Prostate gland (tissue), 2 donors: Measurements from ENCODE around the gene ACTR2. TPM values are rescaled to one million over a fixed set of nuclear protein-coding genes. Genes with fewer than 3 reads are reported as not detected.
"Not testable (repeated sequence)": the region's sequence is repeated elsewhere in the genome, so short reads cannot be mapped to it uniquely, and the experiment has no call there.

Experiments used
- DNase-seq: peaks from one replicate; pipeline ENCODE4 v3.0.0-alpha.2; 2019; ENCODE audit warnings: low spot score
- H3K27ac ChIP-seq, 2 donors: fragments of 200-600 bp; sonication (generic); 2 replicates each; pipeline ENCODE4 v1.5.1; 2017 to 2019
- H3K27me3 ChIP-seq: fragments of 200-600 bp; sonication (generic); replicated peaks from 2 replicates; pipeline ENCODE4 v1.5.1; 2019; ENCODE audit not compliant: insufficient read depth
- H3K36me3 ChIP-seq, 2 donors: fragments of 200-600 bp; sonication (generic); 1 replicate in 1 of 2; 2 replicates in 1 of 2; pipeline versions ENCODE4 v1.5.1 to v1.8.1; 2017 to 2019
- H3K4me1 ChIP-seq: fragments of 200-600 bp; sonication (generic); replicated peaks from 2 replicates; pipeline ENCODE4 v1.5.1; 2019
- H3K4me3 ChIP-seq, 2 donors: fragments of 200-600 bp; sonication (generic); 2 replicates each; pipeline ENCODE4 v1.5.1; 2017 to 2019
- H3K9me3 ChIP-seq: fragments of 200-600 bp; sonication (generic); 2 replicates; pipeline ENCODE4 v1.5.1; 2017
- CTCF ChIP-seq, 4 experiments: fragments of 200-600 bp in 2 of 4; fragments of 450-650 bp in 2 of 4; sonication (generic) in 2 of 4; IDR thresholded peaks; 1 replicate in 3 of 4; 2 replicates in 1 of 4; pipeline ENCODE4 v1.5.1; 2016 to 2019; ENCODE audit warnings: antibody characterized with exemption in 4 of 4, mild to moderate bottlenecking in 2 of 4, moderate library complexity in 2 of 4
- POLR2A ChIP-seq: fragments of 450-650 bp; IDR thresholded peaks from one replicate; pipeline ENCODE4 v1.6.1; 2016; ENCODE audit warnings: antibody characterized with exemption, mild to moderate bottlenecking
- POLR2AphosphoS5 ChIP-seq: sonication (generic); formaldehyde crosslinking; IDR thresholded peaks from one replicate; pipeline ENCODE4 v1.6.1; 2017; ENCODE audit warnings: antibody characterized with exemption
- WGBS: methylation state at CpG from one replicate; pipeline ENCODE4 v1.1.5; 2018; 5-methylcytosine and 5-hydroxymethylcytosine counted together
- intact Hi-C: fragments of 100-400 bp; cut with DNase I; formaldehyde crosslinking; loops from one replicate; pipeline ENCODE4 v1.14.2; 2022
- total RNA-seq, 2 donors: library from RNA; depleted of rRNA; stranded (reverse); fragments of >200 nt; gene quantifications; one replicate each; pipeline ENCODE4 v1.1.0, GENCODE V29; 2016

Gene ACTR2
- total RNA-seq, 2 donors from 2014 or later: 54.8 to 69.2 TPM

GRCh38 chr2:65252640-65253039 lies 25.0 kb downstream of the ACTR2 start:
- H3K4me3 ChIP-seq: no peak overlapping the region
- H3K27ac ChIP-seq: no peak overlapping the region
- no peak for DNase-seq
- H3K9me3 ChIP-seq: no peaks in the 10 kb centered on the region
- intact Hi-C loops: no loop called here
- H3K4me1 ChIP-seq: no peaks in the 10 kb centered on the region
- TF ChIP-seq POLR2A: no peak
- no peaks in the 10 kb centered on the region for H3K36me3 ChIP-seq
- H3K27me3 ChIP-seq: no peaks in the 10 kb centered on the region

- H3K27ac ChIP-seq: no peak overlapping the region
- no peaks in the 10 kb centered on the region for H3K27me3 ChIP-seq
- intact Hi-C loops: no loop called here
- H3K4me1 ChIP-seq: no peaks in the 10 kb centered on the region
- no peak for TF ChIP-seq CTCF (IDR thresholded peaks at IDR 0.05)
- no peak for TF ChIP-seq POLR2AphosphoS5
- TF ChIP-seq POLR2A: no peak
- H3K9me3 ChIP-seq: no peaks in the 10 kb centered on the region
- no peaks in the 10 kb centered on the region for H3K36me3 ChIP-seq
- 93% methylated on average over 6 of the region's 6 CpGs for WGBS
- no peak overlapping the region for H3K4me3 ChIP-seq
- no peak for DNase-seq
Observed at GRCh38 chr2:65255356-65255755, 27.7 kb downstream of the ACTR2 start.

- DNase-seq: no peak
Observed at GRCh38 chr2:65256054-65256453, 28.4 kb downstream of the ACTR2 start.

GRCh38 chr2:65257866-65258265 lies 30.2 kb downstream of the ACTR2 start:
- H3K36me3 ChIP-seq, intact Hi-C loops, H3K4me3 ChIP-seq: not testable (repeated sequence)

More at GRCh38 chr2:65256054-65256453, 28.4 kb downstream of the ACTR2 start:
- Histone ChIP-seq H3K4me3 (no peak overlapping the region), H3K27me3 (no peaks in the 10 kb centered on the region), H3K4me1 (no peaks in the 10 kb centered on the region), H3K27ac (no peak overlapping the region), H3K9me3 (no peaks in the 10 kb centered on the region), H3K36me3 (no peaks in the 10 kb centered on the region)
- TF ChIP-seq CTCF (IDR thresholded peaks at IDR 0.05) (no peak), POLR2AphosphoS5 (no peak), POLR2A (no peak)
- 96% methylated on average over 1 of the region's 1 CpG for WGBS
- intact Hi-C loops: no loop called here

GRCh38 chr2:65261676-65262075 lies 34.0 kb downstream of the ACTR2 start:
- no peak overlapping the region for H3K27ac ChIP-seq
- no peaks in the 10 kb centered on the region for H3K27me3 ChIP-seq
- no peaks in the 10 kb centered on the region for H3K9me3 ChIP-seq
- H3K4me3 ChIP-seq: no peak overlapping the region
- TF ChIP-seq CTCF (IDR thresholded peaks at IDR 0.05) (no peak), POLR2AphosphoS5 (no peak), POLR2A (no peak)
- intact Hi-C loops: no loop called here
- 85% methylated on average over 3 of the region's 3 CpGs for WGBS
- H3K4me1 ChIP-seq: no peaks in the 10 kb centered on the region
- DNase-seq: no peak
- no peaks in the 10 kb centered on the region for H3K36me3 ChIP-seq

More at GRCh38 chr2:65257866-65258265, 30.2 kb downstream of the ACTR2 start:
- not testable (repeated sequence) for H3K9me3 ChIP-seq, H3K27ac ChIP-seq, DNase-seq, H3K4me1 ChIP-seq, H3K27me3 ChIP-seq

- Histone ChIP-seq H3K27me3 (no peaks in the 10 kb centered on the region), H3K4me1 (no peaks in the 10 kb centered on the region), H3K4me3 (no peak overlapping the region), H3K36me3 (no peaks in the 10 kb centered on the region), H3K9me3 (no peaks in the 10 kb centered on the region), H3K27ac (no peak overlapping the region)
- no peak for DNase-seq
- TF ChIP-seq POLR2AphosphoS5: no peak
- no peak for TF ChIP-seq POLR2A
- no peak for TF ChIP-seq CTCF (IDR thresholded peaks at IDR 0.05)
- WGBS: 93% methylated on average over 1 of the region's 1 CpG
- intact Hi-C loops: no loop called here
Observed at GRCh38 chr2:65263262-65263661, 35.6 kb downstream of the ACTR2 start.
